Activated CD4-positive, alpha-beta T cell treated with anti-CD3 and anti-CD28 coated beads for 1 hour (primary cell): Measurements from ENCODE around the gene FBLN1.
"Not testable (repeated sequence)": the region's sequence is repeated elsewhere in the genome, so short reads cannot be mapped to it uniquely, and the experiment has no call there.

Experiments used
- DNase-seq: peaks from one replicate; pipeline ENCODE4 v3.0.0-alpha.2; 2020

FBLN1 gene

DNA sequence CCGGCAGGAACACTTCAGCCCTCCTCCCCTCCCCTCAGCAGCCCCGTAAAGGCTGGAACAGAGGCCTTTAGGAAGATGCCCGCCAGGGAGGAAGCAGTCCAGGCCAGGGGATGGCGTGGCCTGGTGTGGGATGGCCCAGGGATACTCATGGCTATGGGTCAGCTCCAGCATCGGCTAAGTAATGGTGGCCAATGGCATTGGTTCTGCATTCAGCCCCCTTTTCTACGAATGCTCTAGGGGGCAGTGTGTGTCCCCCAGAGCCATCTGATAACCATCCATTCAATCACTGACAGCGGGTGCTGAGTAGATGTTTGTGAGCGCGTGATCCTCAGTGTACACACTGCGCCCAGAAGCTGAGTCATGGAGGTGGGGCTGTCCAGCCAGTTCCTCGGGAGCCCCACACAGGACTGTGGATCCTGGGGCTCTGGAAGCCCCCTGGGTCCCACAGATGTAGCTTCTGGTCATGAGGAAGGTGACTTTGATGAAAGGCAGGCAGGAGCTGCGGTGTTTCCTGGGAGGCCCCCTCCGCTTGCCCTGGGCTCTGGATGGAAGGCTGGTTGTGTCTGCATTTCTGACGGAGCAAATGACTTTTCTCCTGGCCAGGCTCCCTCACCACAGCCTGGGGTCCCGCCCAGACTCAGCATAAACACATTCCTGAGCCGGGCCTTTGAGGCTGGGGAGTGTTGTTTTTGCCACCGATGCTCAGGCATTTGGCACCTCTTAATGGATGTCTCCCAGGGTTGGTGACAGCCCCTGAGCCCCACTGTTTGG is 46.5 kb downstream of the FBLN1 start:
- DNase-seq, result no peak

DNA sequence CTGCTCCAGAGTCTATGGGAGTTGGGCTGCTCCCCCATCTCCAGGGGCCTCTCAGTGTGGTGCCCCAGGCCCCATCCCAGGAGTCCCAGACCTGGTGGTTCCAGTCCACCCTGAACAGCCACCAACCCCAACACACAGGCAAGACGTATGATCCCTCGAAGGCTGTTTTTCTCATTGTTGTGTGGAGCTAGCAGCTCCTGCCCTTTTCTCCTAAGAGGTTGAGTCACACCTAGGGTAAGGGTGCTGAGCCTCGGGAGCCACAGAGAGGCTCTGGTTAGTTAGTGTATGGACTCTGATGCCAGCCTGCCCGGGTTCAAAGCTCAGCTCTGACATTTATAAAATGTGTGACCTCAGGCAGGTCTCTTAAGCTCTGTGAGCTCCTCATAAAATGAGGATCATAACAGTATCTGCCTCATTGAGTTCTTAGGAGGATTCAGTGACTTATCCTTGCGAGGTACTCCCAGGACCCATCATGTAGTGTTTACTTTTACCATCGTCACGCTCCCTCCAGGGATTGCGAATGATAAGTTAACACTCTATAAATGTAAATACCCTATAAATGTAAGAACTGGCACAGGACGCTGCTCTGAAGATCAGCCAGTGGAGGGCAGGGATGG is 47.2 kb downstream of the FBLN1 start:
- DNase-seq, result no peak

DNA sequence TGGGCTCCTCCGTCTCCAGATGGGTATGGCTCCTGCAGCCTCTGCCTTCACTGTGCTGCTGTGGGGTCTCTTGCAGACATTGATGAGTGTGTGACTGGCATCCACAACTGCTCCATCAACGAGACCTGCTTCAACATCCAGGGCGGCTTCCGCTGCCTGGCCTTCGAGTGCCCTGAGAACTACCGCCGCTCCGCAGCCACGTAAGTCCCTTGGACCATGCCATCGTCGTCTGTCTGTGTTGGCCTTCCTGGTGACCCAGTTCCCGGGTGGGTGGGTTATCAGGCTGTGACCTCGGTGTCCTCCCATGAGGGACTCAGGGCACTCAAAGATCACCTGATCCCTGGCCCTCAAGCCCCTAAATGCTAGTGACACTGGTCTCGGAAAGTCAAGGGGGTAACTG is 47.7 kb downstream of the FBLN1 start:
- DNase-seq, result no peak

DNA sequence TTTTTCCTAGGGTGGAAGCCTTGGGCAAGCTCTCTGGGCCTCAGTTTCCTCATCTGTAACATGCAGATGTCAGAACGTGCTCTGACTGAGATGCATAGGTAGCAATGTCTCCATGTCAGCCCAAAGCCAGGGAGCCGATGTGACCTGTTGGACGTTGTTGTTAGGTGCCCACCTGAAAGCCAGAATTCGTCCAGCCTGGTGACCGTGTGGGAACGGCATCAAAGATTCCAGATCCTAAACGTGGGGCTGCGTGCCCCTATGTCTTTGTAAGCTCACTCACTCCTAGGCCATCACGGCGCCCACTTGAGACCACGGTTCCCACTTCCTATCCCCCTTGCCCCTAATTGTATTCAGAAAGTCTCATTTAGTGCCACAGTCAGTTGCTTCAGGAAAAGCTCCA is 48.2 kb downstream of the FBLN1 start:
- no peak for DNase-seq

- DNase-seq, result no peak
Observed at GRCh38 chr22:45551310-45552016, 48.8 kb downstream of the FBLN1 start.

DNA sequence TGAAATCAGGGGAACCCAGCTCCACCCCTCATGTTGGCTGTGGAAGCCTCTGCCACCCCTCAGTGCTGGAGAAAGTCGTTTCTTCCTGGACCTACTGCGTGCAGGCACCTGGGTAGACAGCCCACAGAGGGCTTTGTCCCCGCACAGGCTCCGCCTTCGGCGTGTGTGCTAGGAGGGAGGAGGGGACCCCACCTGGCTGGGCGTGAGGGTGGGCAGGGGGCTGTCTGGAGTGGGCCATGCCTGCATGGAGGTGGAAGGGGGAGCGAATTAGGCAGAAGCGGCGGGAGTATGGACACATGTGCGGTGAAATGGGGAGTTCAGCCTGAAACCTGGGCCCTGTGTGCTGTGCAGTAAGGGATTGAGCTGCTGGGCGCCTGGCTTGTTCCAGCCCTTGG is 49.3 kb downstream of the FBLN1 start:
- DNase-seq, result no peak

DNA sequence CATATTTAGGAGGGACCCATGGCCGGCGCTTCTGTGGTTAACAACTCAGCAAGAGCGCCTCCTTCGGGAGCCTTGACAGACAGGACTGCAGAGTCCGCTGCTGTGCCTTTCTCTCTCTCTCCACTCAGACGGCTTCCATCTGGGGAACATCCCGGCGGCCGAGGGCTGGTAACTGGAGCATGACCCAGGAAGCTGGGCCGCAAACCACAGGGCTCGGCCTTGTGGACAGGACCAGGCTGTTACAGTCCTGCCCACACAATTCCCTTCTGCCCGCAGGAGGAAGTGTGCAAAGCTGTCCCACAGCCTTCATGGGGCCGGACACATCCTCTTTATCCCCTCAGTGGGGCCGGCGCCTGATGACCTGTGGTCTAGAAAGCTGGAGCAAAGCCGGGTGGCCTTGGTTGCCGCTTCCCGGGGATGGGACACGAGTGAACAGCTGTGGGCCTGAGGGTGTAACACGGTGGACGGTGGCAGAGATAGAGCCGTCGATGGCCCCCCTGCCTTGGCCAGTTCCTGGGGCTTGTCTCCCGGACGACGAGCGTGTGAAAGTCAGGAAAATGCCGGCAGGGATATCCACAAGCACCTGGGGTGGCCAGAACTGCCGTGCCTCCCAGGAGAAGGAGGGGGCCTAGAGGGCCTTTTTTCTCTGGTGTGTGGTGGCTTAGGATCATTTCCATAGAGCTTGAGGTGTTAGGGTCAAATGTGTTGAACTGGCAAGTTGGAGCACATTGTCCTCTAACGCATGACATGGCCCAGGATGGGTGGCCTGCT is 50.1 kb downstream of the FBLN1 start:
- no peak for DNase-seq

- DNase-seq, result peak; percentile 24
Observed at GRCh38 chr22:45553351-45554039, 50.8 kb downstream of the FBLN1 start.

DNA sequence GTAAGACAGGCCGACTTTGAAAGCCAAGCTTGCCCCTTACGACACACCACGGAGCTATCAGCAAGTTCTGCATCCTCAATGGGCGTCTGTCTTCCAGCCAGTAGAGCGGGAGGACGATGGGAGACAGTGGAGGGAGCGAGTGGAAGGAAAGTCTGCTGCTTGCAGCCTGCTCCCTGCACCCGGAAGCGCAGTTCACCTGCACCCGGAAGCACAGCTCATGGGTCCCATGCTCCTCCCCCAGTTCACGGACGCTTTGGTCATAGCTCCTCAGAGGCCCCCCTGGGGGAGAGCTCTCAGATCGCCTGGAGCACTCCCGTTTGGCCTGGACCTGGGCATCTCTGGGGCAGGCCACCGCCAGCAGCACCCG is 51.3 kb downstream of the FBLN1 start:
- DNase-seq, result no peak

- no peak for DNase-seq
Observed at GRCh38 chr22:45554861-45555260, 52.2 kb downstream of the FBLN1 start.

DNA sequence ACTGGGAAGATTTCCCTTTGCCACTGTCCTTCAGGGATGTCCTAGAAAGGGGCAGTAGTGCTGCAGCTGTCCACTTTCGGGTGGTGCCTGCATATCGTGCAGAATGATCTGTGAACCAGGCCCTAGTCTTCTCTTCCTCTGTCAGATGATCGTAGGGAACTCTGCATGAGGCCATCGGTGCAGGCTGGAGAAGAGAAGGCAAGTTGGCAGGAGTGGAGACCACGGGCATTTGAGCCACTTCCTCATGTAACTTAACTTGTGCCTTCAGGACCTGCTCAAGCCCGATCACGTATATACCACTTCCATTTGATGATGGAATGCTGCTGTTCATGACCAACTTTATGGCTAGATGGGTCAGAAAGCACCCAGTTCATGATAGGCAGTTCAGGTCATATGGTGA is 55.2 kb downstream of the FBLN1 start:
- DNase-seq, result not testable (repeated sequence)

GRCh38 chr22:45560092-45560491 is 57.4 kb downstream of the FBLN1 start:
- DNase-seq, result not testable (repeated sequence)

DNA sequence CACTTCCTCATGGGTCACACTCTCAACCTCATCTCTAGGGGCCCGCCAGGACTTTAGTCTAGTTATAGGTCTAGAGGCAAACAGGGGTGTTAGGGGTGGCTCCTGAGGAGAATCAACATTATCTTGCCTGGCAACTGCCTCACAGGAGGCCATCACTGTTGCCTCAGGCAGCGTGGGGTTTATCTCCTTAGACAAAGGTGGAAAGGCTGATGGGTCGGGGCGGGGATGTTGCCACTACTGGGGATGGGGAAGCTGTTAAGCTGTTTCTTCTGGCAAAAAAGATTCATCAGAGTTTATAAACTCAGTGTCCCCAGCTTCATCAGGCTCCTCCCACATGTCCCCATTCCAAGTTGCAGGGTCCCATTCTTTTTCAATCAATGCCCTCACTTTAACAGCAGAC is 58.1 kb downstream of the FBLN1 start:
- DNase-seq, result not testable (repeated sequence)

DNA sequence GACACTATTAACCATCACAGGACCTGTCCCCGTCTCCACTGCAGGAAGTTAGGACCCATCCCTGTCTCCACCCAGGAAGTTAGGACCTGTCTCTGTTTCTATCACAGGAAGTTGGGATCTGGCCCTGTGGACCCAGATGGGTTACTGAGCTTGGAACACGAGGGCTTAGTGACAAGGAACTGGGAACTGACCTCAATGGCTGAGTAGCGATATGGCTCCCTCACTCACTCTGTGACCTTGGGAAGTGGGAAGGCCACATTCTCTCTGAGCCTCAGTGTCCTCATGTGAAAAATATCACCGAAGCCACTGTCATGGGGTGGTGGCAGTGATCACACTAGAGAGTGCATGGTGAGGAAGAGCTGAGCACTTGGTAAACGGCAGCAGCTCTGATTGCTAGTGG is 59.4 kb downstream of the FBLN1 start:
- no peak for DNase-seq

GRCh38 chr22:45562537-45563361 is 60.1 kb downstream of the FBLN1 start:
- no peak for DNase-seq

DNA sequence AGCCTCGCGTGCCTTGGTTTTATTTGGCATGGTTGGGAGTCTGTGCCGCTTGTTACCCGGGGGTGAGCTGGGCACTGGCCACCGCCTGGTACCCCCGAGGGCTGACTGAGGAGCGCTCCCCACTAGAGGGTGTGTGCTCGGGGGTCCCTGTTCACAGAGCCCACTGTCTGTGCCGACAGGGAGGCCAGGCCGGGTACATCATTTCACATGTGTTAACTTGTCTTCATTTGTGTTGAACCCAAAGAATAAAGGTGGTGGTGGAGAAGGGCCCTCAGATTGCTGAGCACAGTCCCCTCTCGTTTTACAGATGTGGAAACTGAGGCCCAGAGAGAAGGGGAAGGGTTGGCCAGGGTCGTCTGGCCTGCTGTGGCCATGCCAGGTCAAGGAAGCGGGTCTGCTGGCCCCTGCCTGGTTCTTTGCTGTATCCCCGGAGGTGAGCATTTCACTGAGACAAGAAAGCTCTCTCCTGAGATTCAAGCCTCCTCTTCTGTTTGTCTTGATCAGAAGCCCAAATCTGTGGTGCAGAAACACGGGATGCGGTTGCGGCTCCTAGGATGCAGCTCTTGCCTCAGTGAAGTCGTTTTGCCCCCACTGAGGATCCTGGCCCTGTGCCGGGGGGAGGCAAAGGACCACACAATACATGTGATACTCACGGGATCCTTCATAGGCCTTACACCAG is 60.8 kb downstream of the FBLN1 start:
- no peak for DNase-seq

DNA sequence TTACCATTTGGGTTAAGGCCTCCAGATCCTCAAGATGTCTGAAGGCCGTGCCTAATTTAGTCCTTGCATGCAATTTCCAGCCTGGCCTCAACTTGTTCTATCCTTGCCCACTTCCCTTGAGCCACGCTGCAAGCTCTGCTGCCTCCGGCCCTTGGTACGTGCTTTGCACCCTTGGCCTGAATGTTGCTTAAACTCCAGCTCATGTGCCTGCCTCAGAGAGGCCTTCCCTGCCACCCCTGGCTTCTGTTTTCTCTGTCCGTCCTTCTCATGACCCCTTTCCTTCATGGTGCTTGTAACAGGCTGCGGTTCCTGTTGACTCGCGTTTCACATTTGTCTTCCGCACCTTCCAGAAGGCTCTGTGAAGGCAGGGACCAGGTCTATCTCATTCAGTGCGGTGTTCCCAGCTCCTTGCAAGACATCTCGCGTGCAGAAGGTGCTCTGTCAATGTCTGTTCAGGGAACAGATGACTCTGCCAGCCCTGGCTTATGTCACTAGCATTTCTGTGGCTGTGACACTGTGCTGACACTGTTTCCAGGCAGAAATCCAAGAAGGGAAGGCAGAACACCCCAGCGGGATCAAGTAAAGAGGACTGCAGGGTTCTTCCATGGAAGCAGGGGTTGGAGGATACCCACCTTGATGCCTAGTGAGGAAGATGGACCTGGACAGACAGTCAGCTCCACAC is 61.8 kb downstream of the FBLN1 start:
- no peak for DNase-seq

DNA sequence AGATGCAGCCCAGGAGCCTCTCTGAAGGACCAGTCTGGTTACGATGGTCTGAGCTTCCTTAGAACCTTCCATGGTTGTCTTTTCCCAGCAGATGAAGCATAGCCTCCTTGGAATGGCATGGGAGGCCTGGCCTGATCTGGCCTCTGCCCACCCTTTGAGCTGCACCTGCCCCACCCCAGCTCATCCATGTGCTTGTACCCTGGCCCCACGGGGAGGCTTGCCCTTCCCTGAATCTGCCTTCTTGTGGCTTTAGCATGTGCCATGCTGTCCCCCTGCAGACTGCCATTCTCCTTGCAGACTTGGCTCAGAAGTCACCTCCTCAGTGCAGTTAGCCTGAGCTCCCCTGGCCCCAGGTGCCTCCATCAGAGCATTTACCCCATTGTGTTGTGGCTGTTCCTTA is 62.5 kb downstream of the FBLN1 start:
- no peak for DNase-seq

GRCh38 chr22:45565973-45566372 is 63.3 kb downstream of the FBLN1 start:
- no peak for DNase-seq

DNA sequence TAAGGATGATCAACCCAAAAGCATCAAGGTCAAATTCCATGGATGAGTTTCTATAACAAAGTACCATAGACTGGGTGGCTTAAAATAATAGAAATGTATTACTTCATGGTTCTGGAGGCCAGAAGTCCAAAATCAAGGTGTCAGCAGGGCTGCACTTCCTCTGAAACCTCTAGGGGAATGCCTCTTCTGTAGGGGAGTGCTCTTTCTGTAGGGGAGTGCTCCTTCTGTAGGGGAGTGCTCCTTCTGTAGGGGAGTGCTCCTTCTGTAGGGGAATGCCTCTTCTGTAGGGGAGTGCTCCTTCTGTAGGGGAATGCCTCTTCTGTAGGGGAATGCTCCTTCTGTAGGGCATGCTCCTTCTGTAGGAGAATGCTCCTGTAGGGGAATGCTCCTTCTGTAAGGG is 65.5 kb downstream of the FBLN1 start:
- DNase-seq, result no peak

GRCh38 chr22:45571089-45571488 is 68.4 kb downstream of the FBLN1 start:
- no peak for DNase-seq
